ENCODE measurements around the gene CCIN.
"Not testable (repeated sequence)": the region's sequence is repeated elsewhere in the genome, so short reads cannot be mapped to it uniquely, and the experiment has no call there.

The CCIN gene

GRCh38 chr9:36141761-36142160, 27.4 kb upstream of the CCIN start:
- no peak for DNase-seq

- no peak for DNase-seq
These were observed 26.5 kb upstream of the CCIN start for GRCh38 chr9:36142510-36143244.

GRCh38 chr9:36143245-36143641, 25.9 kb upstream of the CCIN start:
- no peak for DNase-seq

GRCh38 chr9:36144309-36145232, 24.6 kb upstream of the CCIN start:
- peak; percentile 26 for DNase-seq

- no peak for DNase-seq
These were observed 23.2 kb upstream of the CCIN start for GRCh38 chr9:36145970-36146369.

- DNase-seq: no peak
These were observed 22.5 kb upstream of the CCIN start for GRCh38 chr9:36146651-36147050.

- DNase-seq: no peak
These were observed 21.6 kb upstream of the CCIN start for GRCh38 chr9:36147441-36148175.

GRCh38 chr9:36148311-36149051, 20.7 kb upstream of the CCIN start:
- no peak for DNase-seq

- no peak for DNase-seq
These were observed 20.0 kb upstream of the CCIN start for GRCh38 chr9:36149197-36149596.

GRCh38 chr9:36150574-36151315, 18.4 kb upstream of the CCIN start:
- no peak for DNase-seq

GRCh38 chr9:36151316-36152210, 17.6 kb upstream of the CCIN start:
- no peak for DNase-seq

- DNase-seq: no peak
These were observed 16.3 kb upstream of the CCIN start for GRCh38 chr9:36152741-36153438.

GRCh38 chr9:36153746-36154145, 15.4 kb upstream of the CCIN start:
- DNase-seq: no peak

- no peak for DNase-seq
These were observed 14.7 kb upstream of the CCIN start for GRCh38 chr9:36154331-36154952.

GRCh38 chr9:36156116-36156515, 13.1 kb upstream of the CCIN start:
- DNase-seq: no peak

GRCh38 chr9:36158122-36158521, 11.1 kb upstream of the CCIN start:
- no peak for DNase-seq

- no peak for DNase-seq
These were observed 10.3 kb upstream of the CCIN start for GRCh38 chr9:36158917-36159316.

GRCh38 chr9:36159509-36159908, 9.7 kb upstream of the CCIN start:
- not testable (repeated sequence) for DNase-seq

GRCh38 chr9:36160126-36160525, 9.1 kb upstream of the CCIN start:
- DNase-seq: not testable (repeated sequence)

- no peak for DNase-seq
These were observed 8.0 kb upstream of the CCIN start for GRCh38 chr9:36161187-36161586.
